CD4-positive, alpha-beta T cell (primary cell): ENCODE results near the gene GPC5. TPM values are rescaled to one million over a fixed set of nuclear protein-coding genes. Genes with fewer than 3 reads are reported as not detected.

Experiments used
- ATAC-seq: fragments of 200-7000 bp; cut with Tn5 transposase; one replicate; pipeline ENCODE4 v1.10.0; 2022; ENCODE audit warnings: mild to moderate bottlenecking; ENCODE audit not compliant: poor library complexity
- CTCF ChIA-PET: fragments of 350-600 bp; sonication (Branson Sonifier 250); formaldehyde crosslinking; loops from one replicate; lab custom pipeline; 2021; ENCODE audit warnings: antibody characterized with exemption, inconsistent platforms; lab: Charles Lee
- POLR2A ChIA-PET: fragments of 350-600 bp; sonication (Branson Sonifier 250); formaldehyde crosslinking; loops from one replicate; lab custom pipeline; 2021; ENCODE audit warnings: antibody characterized with exemption, inconsistent platforms; lab: Charles Lee
- DNase-seq, 14 experiments: peaks; one replicate each; pipeline ENCODE4 v3.0.0-alpha.2; 2013 to 2020; ENCODE audit warnings: mixed read lengths in 2 of 14
- H3K27ac ChIP-seq, 2 donors: one replicate each; pipeline versions ENCODE4 v1.5.1 to v1.7.0; 2013; ENCODE audit warnings: low read length in 2 of 2, low read depth in 1 of 2, mild to moderate bottlenecking in 1 of 2
- H3K27me3 ChIP-seq, 2 experiments: 1 replicate in 1 of 2; 2 replicates in 1 of 2; pipeline versions ENCODE4 v1.6.1 to v1.7.0; 2013; ENCODE audit warnings: low read length in 2 of 2, control low read depth in 1 of 2, mild to moderate bottlenecking in 1 of 2, moderate library complexity in 1 of 2; ENCODE audit not compliant: insufficient read depth in 2 of 2, control insufficient read depth in 1 of 2
- H3K36me3 ChIP-seq: one replicate; pipeline ENCODE4 v1.6.1; 2013; ENCODE audit warnings: low read length, control low read depth; ENCODE audit not compliant: insufficient read depth
- H3K4me1 ChIP-seq: one replicate; pipeline ENCODE4 v1.6.1; 2013; ENCODE audit warnings: low read length, control low read depth; ENCODE audit not compliant: insufficient read depth
- H3K4me3 ChIP-seq: one replicate; pipeline ENCODE4 v1.5.1; 2013; ENCODE audit warnings: mild to moderate bottlenecking, low read length, moderate library complexity
- H3K9me3 ChIP-seq, 2 experiments: 1 replicate in 1 of 2; 2 replicates in 1 of 2; pipeline versions ENCODE4 v1.6.1 to v1.7.0; 2013; ENCODE audit warnings: low read length in 2 of 2, mild to moderate bottlenecking in 2 of 2, control low read depth in 1 of 2, moderate library complexity in 1 of 2; ENCODE audit not compliant: control insufficient read depth in 1 of 2, insufficient read depth in 1 of 2
- H3K27ac Mint-ChIP-seq: one replicate; pipeline ENCODE4 v1.8.0; 2020; ENCODE audit warnings: mixed read lengths
- H3K27me3 Mint-ChIP-seq: one replicate; pipeline ENCODE4 v1.8.0; 2021; ENCODE audit warnings: mixed read lengths
- H3K36me3 Mint-ChIP-seq: one replicate; pipeline ENCODE4 v1.8.0; 2021; ENCODE audit warnings: low read depth, mixed read lengths
- H3K4me1 Mint-ChIP-seq: one replicate; pipeline ENCODE4 v1.8.0; 2021; ENCODE audit warnings: low read depth, mixed read lengths
- H3K4me3 Mint-ChIP-seq: one replicate; pipeline ENCODE4 v1.8.0; 2020; ENCODE audit warnings: mild to moderate bottlenecking, mixed read lengths
- H3K9me3 Mint-ChIP-seq: one replicate; pipeline ENCODE4 v1.8.0; 2020; ENCODE audit warnings: mixed read lengths
- intact Hi-C, 2 experiments: fragments of 100-400 bp; cut with DNase I in 1 of 2; cut with micrococcal nuclease in 1 of 2; formaldehyde crosslinking; loops; one replicate each; pipeline versions ENCODE4 v1.15.1 to v1.9.0; 2023 to 2025; cut with DNase I, micrococcal nuclease
- total RNA-seq, 174 experiments: library from RNA in 2 of 174; stranded (reverse) in 2 of 174; gene quantifications; one replicate each; pipeline ENCODE4 v1.2.3 and lab custom pipeline; 2021 to 2026
- TF ChIP-seq, protein P1 (sequence below): fragments of 200-600 bp; IDR thresholded peaks from one replicate; pipeline ENCODE4 v1.8.0; 2022; ENCODE audit warnings: antibody characterized with exemption, mild to moderate bottlenecking

Gene GPC5
- total RNA-seq, 2 experiments from 2014 or later = not detected

DNA sequence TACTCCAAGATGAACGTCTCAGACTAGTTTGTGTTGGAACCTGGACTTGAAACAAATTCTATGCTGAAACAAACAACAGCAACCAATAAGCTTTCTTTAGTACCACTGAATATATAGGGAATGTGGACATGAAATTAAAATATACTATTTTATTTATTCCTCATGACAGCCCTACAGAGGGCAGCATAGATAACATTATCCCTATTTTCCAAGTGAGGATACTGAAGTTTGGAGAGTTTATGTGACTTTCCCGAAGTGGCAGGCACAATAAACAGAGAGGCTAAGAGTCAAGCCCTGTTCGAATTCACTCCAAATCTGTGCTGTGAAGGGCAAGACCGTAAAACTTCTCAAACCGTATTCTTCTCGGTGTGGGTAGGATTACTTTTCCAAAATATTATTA lies 1318.3 kb downstream of the GPC5 start:
- H3K4me3 ChIP-seq = no peak overlapping the region
- DNase-seq (no peak), ATAC-seq (no peak)
- POLR2A ChIA-PET = no interaction called here
- no peaks in the 10 kb centered on the region for H3K27me3 ChIP-seq
- CTCF ChIA-PET = no interaction called here
- H3K9me3 ChIP-seq = no peaks in the 10 kb centered on the region
- intact Hi-C loops = no loop called here
- H3K9me3 Mint-ChIP-seq = peaks cover 3% of the 10 kb centered on the region
- no peaks in the 10 kb centered on the region for H3K36me3 ChIP-seq
- no peak overlapping the region for H3K4me3 Mint-ChIP-seq
- H3K27ac Mint-ChIP-seq = no peak overlapping the region
- no peaks in the 10 kb centered on the region for H3K4me1 Mint-ChIP-seq
- no peaks in the 10 kb centered on the region for H3K4me1 ChIP-seq
- no peaks in the 10 kb centered on the region for H3K36me3 Mint-ChIP-seq
- no peak overlapping the region for H3K27ac ChIP-seq
- TF ChIP-seq, protein P1, sequence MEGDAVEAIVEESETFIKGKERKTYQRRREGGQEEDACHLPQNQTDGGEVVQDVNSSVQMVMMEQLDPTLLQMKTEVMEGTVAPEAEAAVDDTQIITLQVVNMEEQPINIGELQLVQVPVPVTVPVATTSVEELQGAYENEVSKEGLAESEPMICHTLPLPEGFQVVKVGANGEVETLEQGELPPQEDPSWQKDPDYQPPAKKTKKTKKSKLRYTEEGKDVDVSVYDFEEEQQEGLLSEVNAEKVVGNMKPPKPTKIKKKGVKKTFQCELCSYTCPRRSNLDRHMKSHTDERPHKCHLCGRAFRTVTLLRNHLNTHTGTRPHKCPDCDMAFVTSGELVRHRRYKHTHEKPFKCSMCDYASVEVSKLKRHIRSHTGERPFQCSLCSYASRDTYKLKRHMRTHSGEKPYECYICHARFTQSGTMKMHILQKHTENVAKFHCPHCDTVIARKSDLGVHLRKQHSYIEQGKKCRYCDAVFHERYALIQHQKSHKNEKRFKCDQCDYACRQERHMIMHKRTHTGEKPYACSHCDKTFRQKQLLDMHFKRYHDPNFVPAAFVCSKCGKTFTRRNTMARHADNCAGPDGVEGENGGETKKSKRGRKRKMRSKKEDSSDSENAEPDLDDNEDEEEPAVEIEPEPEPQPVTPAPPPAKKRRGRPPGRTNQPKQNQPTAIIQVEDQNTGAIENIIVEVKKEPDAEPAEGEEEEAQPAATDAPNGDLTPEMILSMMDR = no peak
- no peaks in the 10 kb centered on the region for H3K27me3 Mint-ChIP-seq

GRCh38 chr13:92717857-92718256 lies 1319.4 kb downstream of the GPC5 start:
- POLR2A ChIA-PET = no interaction called here
- no peaks in the 10 kb centered on the region for H3K4me1 Mint-ChIP-seq

DNA sequence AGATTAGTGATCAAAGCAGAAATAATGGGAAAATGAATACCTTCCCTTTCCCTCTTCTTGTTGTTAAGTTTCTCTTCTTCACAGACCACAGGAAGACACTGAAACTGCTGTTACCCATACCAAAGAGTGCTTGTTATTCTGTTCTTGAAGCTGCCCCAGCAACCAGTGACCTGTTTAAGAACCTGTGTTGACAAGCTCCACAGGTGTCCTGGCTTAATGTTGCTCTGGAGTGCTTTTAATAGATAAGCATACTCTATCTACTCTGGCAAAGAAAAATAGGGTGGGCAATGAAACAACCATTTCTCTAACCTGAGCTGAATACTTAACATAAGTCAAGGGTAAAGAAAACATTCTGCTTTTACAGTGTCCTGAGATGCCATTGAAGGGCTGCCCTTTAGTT lies 1321.4 kb downstream of the GPC5 start:
- intact Hi-C loops = no loop called here

More at GRCh38 chr13:92717857-92718256, 1319.4 kb downstream of the GPC5 start:
- ATAC-seq (no peak), DNase-seq (no peak)
- CTCF ChIA-PET = no interaction called here
- no peaks in the 10 kb centered on the region for H3K27me3 Mint-ChIP-seq
- intact Hi-C loops = no loop called here
- H3K27me3 ChIP-seq = no peaks in the 10 kb centered on the region
- no peak overlapping the region for H3K27ac Mint-ChIP-seq
- H3K4me3 Mint-ChIP-seq = no peak overlapping the region
- H3K4me1 ChIP-seq = no peaks in the 10 kb centered on the region
- no peaks in the 10 kb centered on the region for H3K36me3 ChIP-seq
- H3K4me3 ChIP-seq = no peak overlapping the region
- H3K27ac ChIP-seq = no peak overlapping the region
- H3K36me3 Mint-ChIP-seq = no peaks in the 10 kb centered on the region
- H3K9me3 ChIP-seq = no peaks in the 10 kb centered on the region
- TF ChIP-seq, protein P1 = no peak
- H3K9me3 Mint-ChIP-seq = peaks cover 2% of the 10 kb centered on the region

More for the DNA sequence above, 1321.4 kb downstream of the GPC5 start:
- Mint-ChIP-seq H3K27me3 (no peaks in the 10 kb centered on the region), H3K4me1 (no peaks in the 10 kb centered on the region), H3K4me3 (no peak overlapping the region), H3K27ac (no peak overlapping the region), H3K9me3 (no peaks in the 10 kb centered on the region), H3K36me3 (no peaks in the 10 kb centered on the region)
- DNase-seq = no peak
- Histone ChIP-seq H3K4me1 (no peaks in the 10 kb centered on the region), H3K27me3 (no peaks in the 10 kb centered on the region), H3K36me3 (no peaks in the 10 kb centered on the region), H3K9me3 (no peaks in the 10 kb centered on the region), H3K27ac (no peak overlapping the region), H3K4me3 (no peak overlapping the region)
- ChIA-PET CTCF (no interaction called here), POLR2A (no interaction called here)
- TF ChIP-seq, protein P1 = no peak
- no peak for ATAC-seq
